ENCODE data around the gene CAD. TPM values are rescaled to one million over a fixed set of nuclear protein-coding genes. Genes with fewer than 3 reads are reported as not detected.
"Not testable (repeated sequence)": the region's sequence is repeated elsewhere in the genome, so short reads cannot be mapped to it uniquely, and the experiment has no call there.

CAD gene
- total RNA-seq, 2 donors from 2014 or later, result 54.0 to 106 TPM

DNA sequence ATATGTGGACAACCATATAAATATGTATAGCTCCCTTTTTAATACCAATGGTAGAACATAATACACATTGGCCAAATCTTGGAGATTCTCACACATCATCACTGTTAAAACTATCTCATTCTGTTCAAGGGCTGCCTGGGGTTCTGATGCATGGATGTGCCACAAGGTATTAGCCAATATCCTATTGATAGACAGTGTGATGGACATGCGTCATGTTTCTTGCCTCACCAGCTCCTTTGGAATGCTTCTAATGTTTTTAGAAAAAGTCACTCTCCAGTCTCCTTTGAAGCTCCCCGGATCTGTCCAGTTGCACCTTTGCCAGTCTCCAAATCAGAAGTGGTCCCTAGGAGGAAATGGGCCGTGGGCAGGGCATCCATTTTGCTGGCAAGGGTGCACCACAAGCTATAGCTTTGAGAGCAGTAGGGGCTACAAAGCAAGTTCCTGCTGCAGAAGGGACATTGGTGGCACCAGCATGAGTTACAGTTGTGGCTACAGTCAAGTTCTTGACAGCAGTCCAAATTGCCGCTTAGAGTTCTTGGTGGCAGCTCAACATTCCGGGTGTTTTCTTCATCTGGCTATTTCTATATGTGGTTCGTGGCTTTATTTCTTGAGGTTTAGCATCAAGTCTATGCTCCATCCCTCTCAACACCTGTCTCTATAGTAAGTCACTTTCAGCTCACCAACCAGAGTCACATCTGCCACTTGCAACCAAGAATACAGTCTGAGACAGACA lies 30.4 kb upstream of the CAD start:
- ATAC-seq (replicated peaks), result no peak
- H3K27ac Mint-ChIP-seq, result no peak overlapping the region
- H3K27me3 Mint-ChIP-seq, result peaks cover 19% of the 10 kb centered on the region
- H3K4me3 Mint-ChIP-seq, result no peak overlapping the region
- no peaks in the 10 kb centered on the region for H3K36me3 Mint-ChIP-seq (ENCODE audit: low read depth)
- H3K4me1 Mint-ChIP-seq, result no peaks in the 10 kb centered on the region
- no peaks in the 10 kb centered on the region for H3K9me3 Mint-ChIP-seq

- Mint-ChIP-seq H3K9me3 (no peaks in the 10 kb centered on the region), H3K27me3 (peaks cover 10% of the 10 kb centered on the region), H3K36me3 (ENCODE audit: low read depth) (no peaks in the 10 kb centered on the region), H3K4me1 (no peaks in the 10 kb centered on the region), H3K4me3 (no peak overlapping the region), H3K27ac (no peak overlapping the region)
- ATAC-seq (replicated peaks), result no peak
Observed at GRCh38 chr2:27189989-27190388, 27.2 kb upstream of the CAD start.

DNA sequence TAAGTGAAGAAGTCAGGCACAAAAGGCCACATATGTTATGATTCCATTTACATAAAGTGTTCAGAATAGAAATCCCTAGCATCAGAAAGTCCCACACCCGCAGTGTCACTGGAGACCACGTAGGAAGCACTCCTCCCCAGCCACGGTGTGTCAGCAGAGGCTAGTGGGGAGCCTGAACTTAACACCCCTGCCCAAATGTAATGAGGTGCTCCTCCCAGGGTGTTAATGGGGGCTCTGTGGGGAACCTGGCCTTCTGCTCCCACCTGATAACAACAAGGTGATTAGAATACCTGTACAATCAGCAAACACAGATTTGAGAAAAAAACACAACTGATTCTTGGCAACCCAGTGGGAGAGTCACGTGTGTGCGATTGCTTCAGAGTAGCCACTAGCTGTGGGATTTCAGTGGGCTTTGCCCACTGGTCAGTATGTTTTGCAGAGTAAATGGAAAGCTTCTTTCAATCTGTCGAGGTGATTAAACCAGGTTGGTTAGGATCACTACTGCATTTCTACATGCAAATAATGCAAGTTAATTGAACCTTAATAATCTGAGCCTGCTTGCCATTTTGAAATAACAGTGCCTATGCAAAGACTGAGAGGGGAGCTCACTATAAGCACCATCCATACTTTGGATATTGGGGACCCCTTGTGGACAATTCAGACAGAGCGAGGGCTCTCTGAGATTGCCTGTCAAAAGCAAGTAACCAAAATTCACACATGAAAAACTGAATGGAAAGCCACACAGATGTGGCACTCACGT lies 25.9 kb upstream of the CAD start:
- peak; percentile 56 for ATAC-seq (replicated peaks)
- Mint-ChIP-seq H3K4me1 (no peaks in the 10 kb centered on the region), H3K36me3 (ENCODE audit: low read depth) (no peaks in the 10 kb centered on the region), H3K27ac (no peak overlapping the region), H3K27me3 (peaks cover 10% of the 10 kb centered on the region), H3K4me3 (no peak overlapping the region), H3K9me3 (no peaks in the 10 kb centered on the region)

GRCh38 chr2:27194538-27195354 lies 22.4 kb upstream of the CAD start:
- Mint-ChIP-seq H3K36me3 (ENCODE audit: low read depth) (peaks cover 9% of the 10 kb centered on the region), H3K4me1 (no peaks in the 10 kb centered on the region), H3K27me3 (peaks cover 3% of the 10 kb centered on the region), H3K9me3 (no peaks in the 10 kb centered on the region), H3K27ac (no peak overlapping the region), H3K4me3 (no peak overlapping the region)
- no peak for ATAC-seq (replicated peaks)

GRCh38 chr2:27195799-27196198 lies 21.4 kb upstream of the CAD start:
- not testable (repeated sequence) for H3K4me1 Mint-ChIP-seq; H3K27me3 Mint-ChIP-seq; H3K4me3 Mint-ChIP-seq; H3K27ac Mint-ChIP-seq; H3K9me3 Mint-ChIP-seq; ATAC-seq (replicated peaks)
- H3K36me3 Mint-ChIP-seq (ENCODE audit: low read depth), result peaks cover 20% of the 10 kb centered on the region

DNA sequence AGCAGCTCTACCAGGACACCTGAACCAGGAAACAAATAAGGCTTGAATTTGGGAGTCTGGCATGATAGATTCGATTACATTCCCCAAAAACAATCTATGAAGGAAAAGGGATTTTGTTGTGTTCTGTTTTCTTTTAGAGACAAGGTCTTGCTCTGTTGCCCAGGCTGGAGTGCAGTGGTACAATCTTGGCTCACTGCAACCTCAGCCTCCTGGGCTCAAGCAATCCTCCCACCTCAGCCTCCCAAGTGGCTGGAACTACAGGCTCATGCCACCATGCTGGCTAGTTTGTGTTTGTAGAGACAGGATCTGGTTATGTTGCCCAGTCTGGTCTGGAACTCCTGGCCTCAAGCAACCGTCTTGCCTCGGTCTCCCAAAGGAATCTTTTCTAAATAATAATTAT lies 19.1 kb upstream of the CAD start:
- not testable (repeated sequence) for H3K4me1 Mint-ChIP-seq; H3K27ac Mint-ChIP-seq; H3K27me3 Mint-ChIP-seq; H3K4me3 Mint-ChIP-seq; ATAC-seq (replicated peaks); H3K9me3 Mint-ChIP-seq
- peaks cover 42% of the 10 kb centered on the region for H3K36me3 Mint-ChIP-seq (ENCODE audit: low read depth)

DNA sequence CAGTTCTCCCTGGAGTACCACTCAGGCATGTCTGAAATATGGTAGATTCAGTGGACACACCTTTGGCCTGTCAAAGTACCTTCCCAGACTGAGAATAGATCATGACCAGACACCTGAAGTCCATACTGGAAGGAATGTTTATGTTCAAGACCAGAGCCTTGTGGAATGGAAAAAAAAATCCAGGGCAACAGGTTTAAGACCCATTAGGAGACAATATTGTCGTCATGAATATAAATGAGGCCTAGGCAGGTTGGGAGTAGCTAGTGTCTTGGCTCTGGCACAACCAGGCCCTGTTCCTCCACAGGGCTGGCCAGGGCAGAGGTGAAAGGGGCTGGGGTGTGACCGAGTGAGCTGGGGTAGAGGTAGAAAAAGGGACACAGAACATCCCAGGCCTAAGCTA lies 18.5 kb upstream of the CAD start:
- peaks cover 48% of the 10 kb centered on the region for H3K36me3 Mint-ChIP-seq (ENCODE audit: low read depth)
- H3K4me3 Mint-ChIP-seq, result no peak overlapping the region
- H3K9me3 Mint-ChIP-seq, result no peaks in the 10 kb centered on the region
- H3K27ac Mint-ChIP-seq, result peak overlapping the region; percentile 16
- no peak for ATAC-seq (replicated peaks)
- no peaks in the 10 kb centered on the region for H3K4me1 Mint-ChIP-seq
- H3K27me3 Mint-ChIP-seq, result peaks cover 3% of the 10 kb centered on the region

- Mint-ChIP-seq H3K4me1 (no peaks in the 10 kb centered on the region), H3K27ac (peak overlapping the region; percentile 16), H3K9me3 (no peaks in the 10 kb centered on the region), H3K4me3 (no peak overlapping the region), H3K27me3 (peaks cover 3% of the 10 kb centered on the region), H3K36me3 (ENCODE audit: low read depth) (peaks cover 54% of the 10 kb centered on the region)
- no peak for ATAC-seq (replicated peaks)
Observed at GRCh38 chr2:27199241-27199640, 17.9 kb upstream of the CAD start.

DNA sequence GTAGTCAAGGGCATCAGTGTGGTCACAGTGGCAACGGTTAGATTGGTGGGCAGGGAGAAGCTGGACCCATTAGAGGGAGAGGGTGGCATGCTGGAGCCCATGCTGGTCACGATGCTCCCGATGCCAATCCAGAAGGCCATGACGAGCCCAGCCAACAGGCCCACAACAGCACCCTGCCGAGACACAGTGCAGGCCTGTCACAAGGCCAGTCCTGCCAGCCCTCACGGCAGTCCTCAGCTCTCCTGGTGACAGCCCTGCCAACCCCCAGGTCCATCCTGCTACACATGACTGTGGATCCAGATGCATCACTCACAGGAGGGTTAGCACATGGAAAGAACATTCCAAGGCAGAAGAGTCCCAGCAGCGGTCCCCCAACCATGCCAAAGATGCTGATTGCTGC lies 15.5 kb upstream of the CAD start:
- Mint-ChIP-seq H3K4me1 (peaks cover 15% of the 10 kb centered on the region), H3K9me3 (no peaks in the 10 kb centered on the region), H3K36me3 (ENCODE audit: low read depth) (peaks cover 78% of the 10 kb centered on the region), H3K27ac (no peak overlapping the region), H3K4me3 (no peak overlapping the region), H3K27me3 (no peaks in the 10 kb centered on the region)
- ATAC-seq (replicated peaks), result no peak

GRCh38 chr2:27202854-27203253 lies 14.3 kb upstream of the CAD start:
- no peak overlapping the region for H3K4me3 Mint-ChIP-seq
- H3K27me3 Mint-ChIP-seq, result no peaks in the 10 kb centered on the region
- H3K9me3 Mint-ChIP-seq, result no peaks in the 10 kb centered on the region
- ATAC-seq (replicated peaks), result no peak
- peaks cover 89% of the 10 kb centered on the region for H3K36me3 Mint-ChIP-seq (ENCODE audit: low read depth)
- H3K4me1 Mint-ChIP-seq, result peaks cover 22% of the 10 kb centered on the region
- peak overlapping the region; percentile 68 for H3K27ac Mint-ChIP-seq

- Mint-ChIP-seq H3K36me3 (ENCODE audit: low read depth) (peaks cover 98% of the 10 kb centered on the region), H3K4me1 (peaks cover 22% of the 10 kb centered on the region), H3K9me3 (no peaks in the 10 kb centered on the region), H3K27ac (peak overlapping the region; percentile 68), H3K27me3 (no peaks in the 10 kb centered on the region), H3K4me3 (no peak overlapping the region)
- ATAC-seq (replicated peaks), result no peak
Observed at GRCh38 chr2:27203741-27204140, 13.4 kb upstream of the CAD start.

GRCh38 chr2:27204566-27204965 lies 12.6 kb upstream of the CAD start:
- no peaks in the 10 kb centered on the region for H3K9me3 Mint-ChIP-seq
- H3K36me3 Mint-ChIP-seq (ENCODE audit: low read depth), result peaks cover 99% of the 10 kb centered on the region
- H3K4me3 Mint-ChIP-seq, result no peak overlapping the region
- no peaks in the 10 kb centered on the region for H3K27me3 Mint-ChIP-seq
- H3K27ac Mint-ChIP-seq, result peak overlapping the region; percentile 31
- ATAC-seq (replicated peaks), result no peak
- H3K4me1 Mint-ChIP-seq, result peaks cover 28% of the 10 kb centered on the region

DNA sequence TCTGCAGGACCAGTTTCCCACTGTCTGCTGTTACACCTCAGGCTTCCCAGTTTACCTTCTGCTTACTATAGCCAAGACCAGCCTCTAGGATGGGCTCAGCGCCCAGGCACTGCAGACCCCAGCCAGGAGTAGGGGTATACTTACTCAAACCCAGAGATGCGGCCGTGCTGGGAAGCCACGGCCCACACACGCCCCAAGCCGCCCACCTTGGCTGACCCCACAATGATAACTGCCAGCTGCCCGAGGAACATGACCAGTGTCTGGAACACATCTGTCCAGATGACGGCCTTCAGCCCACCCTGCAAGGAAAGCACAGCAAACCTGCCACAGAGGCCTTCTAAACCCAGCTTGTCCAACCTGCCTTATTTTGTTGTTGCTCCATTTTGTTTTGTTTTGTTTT lies 12.0 kb upstream of the CAD start:
- H3K27ac Mint-ChIP-seq, result peak overlapping the region; percentile 31
- H3K4me3 Mint-ChIP-seq, result no peak overlapping the region
- H3K9me3 Mint-ChIP-seq, result no peaks in the 10 kb centered on the region
- no peaks in the 10 kb centered on the region for H3K27me3 Mint-ChIP-seq
- H3K4me1 Mint-ChIP-seq, result peaks cover 34% of the 10 kb centered on the region
- H3K36me3 Mint-ChIP-seq (ENCODE audit: low read depth), result peaks cover 99% of the 10 kb centered on the region
- no peak for ATAC-seq (replicated peaks)

GRCh38 chr2:27206346-27206745 lies 10.8 kb upstream of the CAD start:
- peaks cover 34% of the 10 kb centered on the region for H3K4me1 Mint-ChIP-seq
- H3K36me3 Mint-ChIP-seq (ENCODE audit: low read depth), result peaks cover 88% of the 10 kb centered on the region
- peak overlapping the region; percentile 34 for H3K27ac Mint-ChIP-seq
- no peaks in the 10 kb centered on the region for H3K27me3 Mint-ChIP-seq
- H3K9me3 Mint-ChIP-seq, result no peaks in the 10 kb centered on the region
- no peak for ATAC-seq (replicated peaks)
- no peak overlapping the region for H3K4me3 Mint-ChIP-seq
